DOHH2 (cell line): ENCODE data around the gene PARP9.

Source experiments
- CTCF ChIP-seq: fragments of 200-600 bp; sonication (generic); IDR thresholded peaks from one replicate; pipeline ENCODE4 v1.5.1; 2014; ENCODE audit warnings: antibody characterized with exemption, mild to moderate bottlenecking, low read depth, low read length; ENCODE audit not compliant: poor library complexity, severe bottlenecking
- EZH2phosphoT487 ChIP-seq: fragments of 200-600 bp; sonication (generic); IDR thresholded peaks from 2 replicates; pipeline ENCODE4 v1.6.1; 2017; ENCODE audit warnings: borderline replicate concordance, mild to moderate bottlenecking, antibody characterized with exemption, low read length, moderate library complexity, mixed read lengths

DNA sequence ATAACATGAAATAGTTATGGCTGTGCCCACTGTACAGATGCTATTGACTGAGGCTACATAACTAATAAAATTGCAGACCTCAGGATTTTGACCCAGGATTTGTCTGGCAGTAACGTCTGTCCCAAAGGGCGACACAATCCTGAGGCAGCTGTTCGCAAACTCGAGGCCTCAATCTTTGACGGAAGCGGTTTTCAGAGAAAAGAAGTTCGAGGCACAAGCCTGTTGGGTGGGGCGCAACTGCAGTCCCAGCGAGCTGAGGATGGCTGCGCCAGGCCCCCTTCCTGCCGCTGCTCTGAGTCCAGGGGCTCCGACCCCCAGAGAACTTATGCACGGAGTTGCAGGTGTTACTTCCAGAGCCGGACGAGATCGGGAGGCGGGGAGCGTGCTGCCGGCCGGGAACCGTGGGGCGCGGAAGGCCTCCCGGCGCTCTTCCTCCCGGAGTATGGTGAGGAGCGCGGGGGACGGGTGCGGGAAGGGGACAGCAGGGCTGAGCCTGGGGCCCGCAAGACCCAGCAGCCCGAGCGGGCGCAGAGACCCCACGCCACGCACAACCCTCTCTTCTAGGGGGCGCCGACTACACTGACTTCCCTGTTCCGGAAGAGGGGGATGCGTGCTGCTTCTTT lies 13.4 kb upstream of the PARP9 start, which contains the start of gene PARP15:
- TF ChIP-seq CTCF (no peak), EZH2phosphoT487 (no peak; the same call in 1 of the 2 replicates)
